Measurements from ENCODE around the gene ANP32B.
A peak's percentile ranks its signal among the peaks of the same experiment; 100 is the strongest.
"Not testable (repeated sequence)": the region's sequence is repeated elsewhere in the genome, so short reads cannot be mapped to it uniquely, and the experiment has no call there.

The ANP32B gene

DNA sequence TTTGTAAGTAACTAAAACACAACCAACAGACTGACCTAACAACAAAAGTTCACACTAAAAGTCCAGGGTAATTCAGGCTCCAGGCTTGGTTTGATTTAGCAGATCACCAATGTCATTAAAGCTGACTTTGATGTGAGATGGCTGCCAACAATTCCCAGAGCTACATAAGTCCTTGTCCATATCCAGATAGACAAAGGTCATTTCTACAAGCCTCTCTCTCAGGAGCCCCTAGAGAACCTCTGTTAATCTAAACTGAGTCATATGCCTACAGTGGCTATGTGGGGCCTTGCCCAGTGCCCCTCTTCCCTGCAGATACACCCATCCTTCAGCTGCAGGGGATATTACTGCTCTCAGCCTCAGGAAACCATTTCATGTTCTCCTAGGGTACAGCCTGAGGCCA is 18.2 kb upstream of the ANP32B start:
- no peak for DNase-seq

DNA sequence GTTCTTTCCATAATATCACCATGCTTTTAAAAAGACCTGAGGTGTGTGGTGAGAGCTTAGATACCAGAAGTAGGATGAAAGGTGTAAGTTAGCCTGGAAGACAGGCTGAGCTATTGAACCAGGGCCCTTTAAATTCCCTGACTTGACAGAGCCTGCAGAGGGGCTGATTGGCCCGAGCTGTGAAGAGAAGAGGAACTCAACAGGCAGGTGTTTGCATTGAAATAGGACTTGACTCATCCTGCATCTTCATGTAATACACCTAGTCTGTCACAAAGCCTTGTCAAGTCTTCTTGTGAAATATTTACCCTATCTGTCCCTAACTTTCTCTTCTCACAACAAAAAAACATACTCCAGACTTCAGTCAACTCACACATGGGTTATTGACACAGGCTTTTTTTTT is 16.6 kb upstream of the ANP32B start:
- DNase-seq: peak; percentile 54

DNA sequence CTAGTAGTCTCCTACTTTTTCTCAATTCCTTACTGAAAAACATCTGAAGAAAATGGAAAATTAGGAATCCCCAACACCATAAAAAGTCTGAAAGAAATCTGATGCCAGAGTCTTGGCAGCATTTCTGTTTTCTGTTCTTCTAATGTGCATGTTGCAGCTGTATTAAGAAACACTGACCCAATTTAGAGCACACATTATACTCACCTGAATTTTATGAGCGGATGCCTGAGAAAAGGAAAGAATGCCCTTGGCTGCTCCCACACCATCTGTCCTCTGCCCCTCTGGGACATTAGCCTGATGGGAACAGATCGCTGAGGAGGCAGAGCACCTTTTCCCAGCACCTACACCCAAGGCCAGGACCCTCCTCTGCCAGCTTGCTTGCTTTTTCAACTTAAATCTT is 14.1 kb upstream of the ANP32B start:
- no peak for DNase-seq

DNA sequence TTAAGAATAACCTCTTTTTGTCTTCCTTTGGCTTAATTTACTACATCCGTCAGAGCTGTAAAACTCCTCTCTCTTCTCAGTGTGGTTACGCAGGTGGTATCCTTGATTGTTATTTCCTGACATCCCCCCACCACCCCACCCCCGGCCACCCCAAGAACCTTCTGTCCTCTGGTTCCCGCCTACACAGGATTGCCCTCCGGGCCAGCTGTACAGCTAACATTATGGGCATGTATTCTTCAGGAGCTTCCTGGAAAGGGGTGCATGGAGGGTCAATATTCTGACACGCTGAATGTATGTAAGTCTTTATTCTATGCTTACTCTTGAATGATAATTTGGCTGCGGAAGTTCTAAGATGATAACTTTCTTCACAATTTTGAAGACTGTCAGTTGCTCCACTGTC is 13.0 kb upstream of the ANP32B start:
- no peak for DNase-seq

DNA sequence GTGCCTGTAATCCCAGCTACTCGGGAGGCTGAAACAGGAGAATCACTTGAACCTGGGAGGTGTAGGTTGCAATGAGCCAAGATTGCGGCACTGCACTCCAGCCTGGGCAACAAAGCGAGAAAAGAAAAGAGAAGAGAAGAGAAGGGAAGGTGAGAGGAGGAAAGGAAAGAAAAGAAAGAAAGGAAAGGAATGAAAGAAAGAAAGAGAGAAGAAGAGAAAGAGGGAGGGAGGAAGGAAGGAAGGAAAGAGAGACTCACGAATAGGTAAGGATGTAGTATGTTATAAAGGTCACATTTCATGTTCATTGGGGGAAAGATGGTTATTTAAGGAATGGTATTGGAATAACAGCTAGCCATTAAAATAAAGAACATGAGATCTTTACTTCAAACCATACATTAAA is 10.4 kb upstream of the ANP32B start:
- DNase-seq: no peak

DNA sequence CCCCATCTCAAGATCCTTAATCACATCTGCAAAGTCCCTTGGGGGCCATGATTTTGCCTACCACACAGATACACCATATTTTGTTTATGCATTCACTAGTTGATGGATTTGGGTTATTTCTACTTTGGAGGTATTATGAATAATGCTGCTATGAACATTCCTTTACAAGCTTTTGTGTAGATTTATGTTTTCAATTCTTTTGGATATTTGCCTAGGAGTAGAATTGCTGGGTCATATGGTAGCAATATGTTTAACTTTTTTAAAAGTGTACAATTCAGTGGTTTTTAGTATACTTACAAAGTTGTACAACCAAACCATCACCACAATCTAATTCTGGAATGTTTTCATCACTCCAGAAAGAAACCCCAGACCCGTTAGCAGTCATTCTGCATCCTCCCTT is 7.8 kb upstream of the ANP32B start:
- DNase-seq: no peak

DNA sequence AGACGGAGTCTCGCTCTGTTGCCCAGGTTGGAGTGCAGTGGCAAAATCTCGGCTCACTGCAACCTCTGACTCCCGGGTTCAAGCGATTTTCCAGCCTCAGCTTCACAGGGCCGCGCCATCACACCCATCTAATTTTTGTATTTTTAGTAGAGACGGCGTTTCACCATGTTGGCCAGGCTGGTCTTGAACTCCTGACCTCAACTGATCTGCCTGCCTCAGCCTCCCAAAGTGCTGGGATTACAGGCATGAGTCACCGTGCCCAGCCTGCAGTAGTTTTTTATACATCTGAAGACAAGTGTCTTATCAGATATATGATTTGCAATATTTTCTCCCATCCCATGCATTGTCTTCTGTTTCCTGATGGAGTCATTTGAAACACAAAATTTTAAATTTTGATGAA is 6.5 kb upstream of the ANP32B start:
- DNase-seq: not testable (repeated sequence)

DNA sequence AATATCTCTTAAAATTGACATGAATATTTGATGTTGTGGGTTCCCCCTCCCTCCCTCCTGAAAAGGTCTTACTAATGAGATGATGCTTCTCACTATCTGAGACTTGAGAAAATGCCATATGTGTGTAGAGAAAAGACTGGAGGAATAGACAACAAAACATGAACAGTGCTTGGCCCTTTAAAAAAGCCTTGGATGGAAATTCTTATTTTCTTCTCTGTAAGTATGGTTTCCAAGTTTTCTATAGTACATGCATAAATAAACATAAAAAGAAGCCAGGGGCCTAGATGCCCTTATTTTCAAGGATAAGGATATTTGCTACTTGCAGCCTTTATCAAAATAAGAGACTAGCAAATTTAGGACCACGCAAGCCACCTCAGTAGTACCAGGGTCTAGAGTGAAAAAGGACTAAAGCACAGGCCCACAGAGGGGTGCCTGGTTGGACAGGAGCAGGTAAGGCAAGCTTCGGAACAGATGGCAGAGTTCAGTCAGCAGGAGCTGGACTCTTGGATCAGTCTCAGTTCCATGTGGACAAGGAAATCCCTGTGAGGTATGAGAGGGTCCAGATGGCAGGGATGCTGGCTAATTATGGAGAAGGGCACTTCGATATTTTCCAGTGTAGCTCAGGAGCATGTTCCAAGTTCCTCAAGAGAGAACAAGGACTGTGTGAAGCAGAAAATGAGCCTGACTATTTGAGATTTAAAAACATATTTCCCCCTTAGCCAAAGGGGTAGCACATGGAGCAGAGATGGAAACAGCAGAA is 4.6 kb upstream of the ANP32B start:
- DNase-seq: no peak

DNA sequence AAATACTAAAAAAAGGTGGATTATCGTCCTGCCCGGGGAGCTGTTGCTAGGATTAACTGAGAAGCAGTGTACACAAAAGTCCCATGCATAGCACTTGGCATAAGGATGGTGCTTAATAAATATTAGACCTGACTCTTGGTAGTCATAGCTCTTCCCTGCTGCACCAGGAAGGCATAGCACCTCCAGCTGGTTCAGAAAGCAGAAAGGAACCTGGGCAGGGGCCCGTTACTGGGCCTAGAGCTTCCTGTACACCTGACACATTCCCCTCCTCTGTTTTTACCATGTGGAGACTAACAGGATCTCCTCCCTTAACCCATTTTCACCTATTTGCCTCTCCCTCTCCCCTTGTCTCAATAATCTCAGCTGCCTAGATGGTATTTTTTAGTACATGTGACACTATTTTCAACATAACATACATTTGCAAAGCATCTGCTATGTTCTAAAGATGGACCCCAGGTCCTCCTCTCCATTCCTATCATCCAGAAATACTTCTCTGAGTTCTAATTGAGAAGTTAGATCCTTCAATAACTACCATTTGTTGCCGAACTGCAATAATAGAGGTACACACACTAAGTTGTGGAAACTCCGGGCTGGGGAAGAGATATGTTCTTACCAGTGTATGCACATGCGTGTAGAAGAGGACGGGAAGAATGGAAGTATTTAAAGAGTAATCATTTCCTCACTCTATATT is 3.2 kb upstream of the ANP32B start:
- DNase-seq: no peak

DNA sequence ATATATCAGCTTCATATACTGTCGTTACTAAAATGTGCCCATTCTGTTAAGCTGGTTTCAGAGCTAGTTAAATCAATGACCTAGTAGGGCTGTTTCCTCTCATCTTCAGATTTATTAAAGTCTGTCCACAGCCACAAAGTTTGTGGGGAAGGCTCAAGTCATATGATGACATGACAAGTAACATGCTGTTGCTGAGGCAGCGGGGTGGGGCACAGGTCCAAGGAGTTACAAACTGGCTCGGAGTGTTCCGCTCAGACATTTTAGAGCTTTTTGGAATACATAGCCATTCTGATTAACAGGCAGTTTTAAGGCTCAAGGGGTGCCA is 2.7 kb upstream of the ANP32B start:
- DNase-seq: no peak

DNA sequence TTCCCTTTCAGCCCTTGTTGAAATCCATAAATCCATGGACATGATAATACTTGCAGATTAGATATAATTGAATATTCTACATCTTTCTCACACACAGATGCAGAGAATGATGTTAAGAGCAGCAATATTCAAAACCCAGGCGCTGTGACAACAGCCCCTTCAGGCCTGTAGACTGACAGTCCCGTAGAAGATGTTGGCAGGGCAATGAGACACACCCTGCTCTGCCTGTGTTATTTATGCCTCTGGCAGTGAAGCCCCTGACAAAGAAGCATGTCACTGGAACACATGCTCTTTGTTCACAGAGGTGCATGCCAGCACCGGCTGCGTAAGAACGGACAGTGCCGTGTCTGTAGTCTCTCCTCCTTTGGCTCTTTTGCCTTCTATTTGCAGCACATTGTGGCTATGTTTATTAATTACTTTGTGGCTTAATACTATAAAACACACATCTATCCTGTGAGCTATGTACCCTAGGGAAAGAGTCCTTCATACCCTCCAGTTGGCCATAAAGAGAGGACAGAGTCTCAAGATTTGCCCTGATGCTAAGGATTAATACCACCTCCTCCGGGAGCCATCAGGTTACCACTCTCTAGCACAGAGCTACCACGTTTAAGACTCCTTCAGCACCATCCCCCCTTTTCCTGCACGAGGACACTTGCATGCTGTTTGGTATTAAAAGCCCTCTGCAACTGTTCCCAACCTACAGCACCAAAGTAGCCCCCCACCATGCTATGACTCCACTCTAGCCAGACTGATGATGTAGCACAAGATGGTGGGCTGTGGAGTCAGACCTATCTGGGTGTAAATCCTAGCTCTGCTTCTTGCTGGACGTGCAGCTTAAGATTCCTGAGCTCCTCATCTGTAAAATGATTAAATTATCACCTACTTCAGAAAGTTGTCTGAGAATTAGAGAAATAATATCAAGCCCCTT is 2.0 kb upstream of the ANP32B start:
- no peak for DNase-seq

DNA sequence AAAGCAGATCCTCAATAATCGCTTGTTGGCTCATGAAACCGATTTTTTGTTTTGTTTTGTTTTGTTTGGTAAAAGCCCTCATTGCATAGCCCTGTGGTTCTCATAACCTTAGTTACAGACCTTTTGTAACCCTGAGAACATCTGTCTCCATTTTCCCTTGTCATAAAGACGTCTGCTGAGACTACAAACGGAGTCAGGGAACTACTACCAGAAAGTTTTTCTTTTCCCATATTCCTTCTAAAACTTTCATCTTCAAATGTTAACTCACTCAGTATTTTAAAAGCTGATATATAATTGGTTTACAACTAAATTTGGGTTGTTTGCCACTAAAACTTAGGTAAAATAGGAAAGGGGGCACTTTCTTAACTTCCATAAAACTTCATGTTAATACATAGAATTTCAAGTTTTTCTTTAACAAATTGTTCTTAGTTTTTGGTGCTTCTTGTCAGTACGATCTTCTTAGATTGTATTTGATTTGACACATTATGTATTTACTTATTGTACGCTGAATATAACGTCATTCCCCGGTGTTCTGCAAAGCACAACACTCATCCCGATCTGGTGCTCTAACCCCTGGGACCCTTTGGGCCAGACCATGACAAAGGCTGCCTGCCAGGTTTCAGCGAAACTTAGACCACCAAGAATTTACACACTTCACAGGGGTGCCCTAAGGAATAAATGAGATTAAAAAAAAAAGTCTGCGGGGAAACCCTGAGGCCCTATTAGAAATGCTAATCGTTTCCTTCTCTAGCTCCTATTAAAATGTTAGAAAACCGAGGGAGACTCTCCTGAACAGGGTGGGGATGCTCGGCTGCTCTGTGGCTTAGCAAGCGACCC is 1.1 kb upstream of the ANP32B start:
- DNase-seq: peak; percentile 50

DNA sequence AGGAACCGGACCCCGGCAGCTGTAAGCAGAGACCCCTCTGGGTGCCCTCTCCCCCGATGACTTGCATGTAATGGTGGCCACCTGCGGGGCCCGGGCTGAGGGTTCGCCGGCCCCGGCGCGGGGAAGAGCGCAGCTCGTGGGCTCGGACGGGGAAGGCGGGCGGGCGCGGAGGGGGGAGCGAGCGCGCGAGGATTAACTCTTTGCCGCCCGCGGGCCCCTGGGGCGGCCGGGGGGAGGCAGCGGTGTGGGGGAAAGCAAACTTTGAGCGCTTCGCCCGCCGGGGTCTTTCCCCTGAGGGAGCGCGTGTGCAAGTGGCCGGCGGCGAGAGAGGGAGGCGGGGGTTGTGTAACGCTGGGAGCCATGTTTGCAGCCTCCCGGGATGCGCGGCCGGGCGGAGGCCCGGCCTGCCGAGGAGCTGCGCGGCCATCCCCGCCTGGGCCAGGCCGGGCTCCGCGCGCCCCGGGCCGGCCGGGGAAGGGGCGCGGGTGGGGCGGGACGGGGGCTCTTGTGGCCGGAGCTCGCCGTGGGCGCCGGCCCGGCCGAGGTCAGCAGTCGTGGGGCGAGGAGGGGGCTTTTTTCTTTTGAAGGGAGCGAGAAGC is 547 bp downstream of the ANP32B start:
- peak; percentile 64 for DNase-seq

DNA sequence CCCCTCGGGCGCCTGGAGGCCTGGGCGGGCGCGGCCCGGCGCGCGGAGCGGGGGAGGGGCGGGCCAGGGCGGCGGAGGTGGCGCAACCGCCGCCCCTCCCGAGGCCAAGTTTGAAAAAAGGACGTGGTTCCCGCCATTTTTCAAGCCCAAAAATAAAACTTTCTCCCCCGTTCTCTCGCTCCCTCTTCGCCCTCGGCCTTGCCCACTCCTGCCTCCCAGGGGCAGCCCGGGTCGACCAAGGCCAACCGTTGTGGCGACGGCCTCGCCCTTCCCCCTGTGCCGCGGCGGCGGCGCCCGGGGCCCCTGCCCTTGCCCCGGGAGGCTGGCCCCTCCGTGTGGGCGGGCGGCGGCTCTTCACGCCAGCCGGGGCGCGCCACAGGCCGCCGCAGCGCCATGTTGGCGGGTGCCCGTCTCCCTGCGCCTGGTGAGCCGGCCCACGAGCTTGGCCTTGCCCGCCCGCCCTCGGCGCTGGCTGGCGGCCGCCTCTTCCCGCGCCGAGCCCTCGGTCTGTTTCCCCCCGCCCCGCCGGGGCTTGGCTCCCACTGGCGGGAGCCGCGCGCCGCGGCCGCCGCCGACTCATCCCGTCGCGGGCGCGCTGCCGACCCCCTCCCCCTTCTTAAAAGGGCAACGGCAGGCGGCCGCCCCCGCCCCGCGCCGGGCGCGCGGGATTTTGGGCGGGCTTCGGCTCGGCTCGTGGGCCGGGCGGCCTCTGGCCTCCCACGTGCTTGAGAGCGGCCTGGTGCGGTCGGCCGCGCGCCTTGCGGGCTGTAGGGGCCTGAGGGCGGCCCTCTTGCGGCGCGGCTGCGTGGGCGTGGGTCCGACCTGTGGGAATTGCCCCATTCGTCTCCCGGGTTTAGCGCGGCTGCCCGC is 1.3 kb downstream of the ANP32B start:
- DNase-seq: peak; percentile 87

DNA sequence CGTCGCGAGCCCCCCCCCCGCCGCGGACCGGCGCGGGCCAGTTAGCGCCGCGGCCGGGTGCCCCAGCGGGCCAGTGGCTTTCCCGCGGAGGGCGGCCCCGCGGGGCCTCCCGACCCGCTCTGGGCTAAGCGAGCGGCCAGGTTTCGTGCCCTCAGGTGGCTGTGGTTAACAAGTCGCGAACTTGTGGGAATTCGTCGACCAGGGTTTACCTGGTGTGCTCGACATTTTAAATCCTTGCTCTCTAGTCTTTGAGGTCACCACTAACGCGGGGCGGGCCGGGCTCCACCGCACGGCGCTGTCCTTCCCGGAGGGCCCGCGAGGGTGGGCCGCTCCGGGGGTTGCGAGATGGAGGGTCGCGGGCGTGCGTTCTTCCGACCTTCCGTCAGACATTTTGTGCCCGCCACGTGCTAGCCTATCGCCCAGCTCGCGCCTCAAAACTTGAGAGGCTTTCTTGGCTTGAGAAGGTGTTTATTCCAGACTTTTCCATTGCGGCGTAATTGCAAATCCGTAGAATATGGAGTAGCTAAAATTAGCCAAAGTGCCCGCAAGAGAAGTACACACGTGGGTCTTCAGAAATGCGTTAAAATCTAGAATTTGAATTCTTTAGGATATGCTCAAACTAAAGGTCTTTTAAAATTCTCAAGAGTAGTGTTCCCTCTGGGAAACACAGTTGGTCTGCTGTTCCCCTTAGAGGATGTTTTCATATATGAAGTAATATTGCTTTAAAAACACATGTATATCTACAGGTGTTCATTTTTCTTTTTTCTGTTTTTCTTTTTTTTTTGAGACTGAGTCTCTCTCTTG is 2.1 kb downstream of the ANP32B start:
- peak; percentile 82 for DNase-seq

DNA sequence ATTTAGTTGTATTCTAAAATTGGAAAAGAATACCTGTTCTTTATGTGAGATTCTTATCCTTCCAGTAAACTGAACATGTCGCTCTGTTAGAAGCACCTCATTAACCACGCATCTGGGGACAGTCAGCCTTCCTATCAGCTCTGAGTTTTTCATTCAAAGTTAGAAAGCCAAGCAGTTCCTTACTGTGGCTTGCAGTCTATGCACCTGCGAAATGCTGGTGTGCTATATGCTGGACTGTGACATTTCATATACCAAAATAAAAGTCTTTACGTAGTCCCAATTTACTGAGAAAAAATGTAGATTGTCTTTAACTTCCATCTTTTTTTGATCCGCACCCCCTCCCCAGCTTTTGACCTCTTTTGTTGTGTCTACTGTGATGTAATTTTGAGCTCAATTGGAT is 4.3 kb downstream of the ANP32B start:
- DNase-seq: no peak

DNA sequence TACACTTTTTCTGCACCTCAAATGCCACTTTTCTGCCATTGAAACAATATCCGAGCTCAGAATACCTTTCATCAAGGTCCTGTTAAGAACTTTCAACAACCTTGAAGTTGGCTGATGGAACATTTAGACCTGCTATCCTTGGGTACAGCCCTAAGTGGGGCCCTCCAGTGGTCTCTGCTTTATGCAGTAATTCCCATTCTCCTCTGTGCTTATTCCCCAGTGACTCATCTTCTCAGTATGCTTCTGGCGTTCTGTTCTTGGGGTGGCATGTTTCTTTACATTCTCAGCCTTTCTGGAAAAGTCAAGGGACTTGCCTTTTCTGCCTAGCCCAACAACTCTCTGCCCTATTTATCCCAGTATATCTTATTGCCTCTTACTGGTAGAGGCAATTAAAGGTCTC is 7.1 kb downstream of the ANP32B start:
- no peak for DNase-seq

DNA sequence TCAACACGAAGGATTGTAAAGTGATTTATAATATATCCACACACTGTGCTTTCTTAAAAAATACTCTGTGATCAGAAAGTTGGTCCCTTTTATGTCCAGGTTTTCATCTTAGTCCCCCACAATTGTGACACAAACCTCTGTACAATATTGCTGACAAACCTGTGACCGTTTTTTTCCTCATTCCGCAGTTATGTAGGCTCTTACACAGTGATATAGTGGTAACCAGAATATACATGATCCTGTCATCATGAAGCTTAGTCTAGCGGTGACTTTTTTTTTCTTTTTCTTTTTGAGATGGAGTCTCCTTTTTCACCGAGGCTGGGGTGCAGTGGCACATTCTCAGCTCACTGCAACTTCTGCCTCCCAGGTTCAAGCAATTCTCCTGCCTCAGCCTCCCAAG is 8.7 kb downstream of the ANP32B start:
- DNase-seq: no peak

DNA sequence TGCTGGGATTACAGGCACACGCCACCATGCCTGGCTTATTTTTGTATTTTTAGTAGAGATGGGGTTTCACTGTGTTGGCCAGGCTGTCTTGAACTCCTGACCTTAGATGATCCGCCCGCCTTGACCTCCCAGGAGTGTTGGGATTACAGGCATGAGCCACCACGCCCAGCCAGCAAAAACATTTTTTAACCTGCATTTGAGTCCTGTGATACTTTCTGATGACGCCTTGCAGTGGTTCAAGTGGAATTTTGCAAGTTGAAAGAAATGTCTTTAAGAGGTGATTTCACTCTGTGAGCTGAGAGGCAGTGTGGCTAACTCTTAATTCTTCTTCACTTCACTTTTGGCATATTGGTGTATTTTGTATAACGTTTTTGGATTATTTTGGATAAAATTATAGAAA is 9.1 kb downstream of the ANP32B start:
- DNase-seq: no peak

DNA sequence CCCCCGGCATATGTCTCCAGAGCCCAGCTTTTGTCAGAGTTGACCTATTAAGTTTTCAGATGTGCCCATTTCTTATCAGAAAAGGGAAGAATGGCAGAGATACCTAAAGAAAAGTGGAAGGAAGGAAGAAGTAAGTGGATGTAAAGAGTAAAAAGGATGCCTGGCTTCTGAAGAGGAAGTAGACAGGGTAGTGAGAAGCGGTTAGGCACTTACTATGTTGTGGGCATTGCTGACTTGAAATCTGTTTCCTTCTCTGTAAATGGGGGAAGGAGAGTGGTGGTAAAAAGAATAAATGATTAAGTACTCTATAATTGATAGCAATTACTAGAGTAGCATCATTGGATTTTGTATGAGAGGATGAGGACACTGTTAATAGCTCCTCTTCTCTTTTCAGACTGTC is 9.9 kb downstream of the ANP32B start:
- no peak for DNase-seq

DNA sequence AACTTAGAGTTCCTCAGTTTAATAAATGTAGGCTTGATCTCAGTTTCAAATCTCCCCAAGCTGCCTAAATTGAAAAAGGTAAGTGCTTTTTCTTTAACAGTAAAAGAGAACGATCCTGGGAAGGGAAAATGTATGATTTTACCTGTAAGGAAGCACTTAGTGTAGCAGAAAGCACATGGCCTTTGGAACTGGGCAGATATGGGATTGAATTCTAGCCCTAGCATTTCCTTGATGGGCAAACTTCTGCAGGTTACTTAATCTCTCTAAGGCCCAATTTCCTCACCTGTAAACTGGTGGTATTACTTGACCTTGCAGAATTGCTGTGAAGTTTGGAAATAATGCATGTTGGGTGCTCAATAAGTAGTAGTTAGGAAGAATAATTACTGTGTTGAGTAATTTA is 11.6 kb downstream of the ANP32B start:
- no peak for DNase-seq
